Measurements from ENCODE around the gene NOTCH4.

NOTCH4 gene

DNA sequence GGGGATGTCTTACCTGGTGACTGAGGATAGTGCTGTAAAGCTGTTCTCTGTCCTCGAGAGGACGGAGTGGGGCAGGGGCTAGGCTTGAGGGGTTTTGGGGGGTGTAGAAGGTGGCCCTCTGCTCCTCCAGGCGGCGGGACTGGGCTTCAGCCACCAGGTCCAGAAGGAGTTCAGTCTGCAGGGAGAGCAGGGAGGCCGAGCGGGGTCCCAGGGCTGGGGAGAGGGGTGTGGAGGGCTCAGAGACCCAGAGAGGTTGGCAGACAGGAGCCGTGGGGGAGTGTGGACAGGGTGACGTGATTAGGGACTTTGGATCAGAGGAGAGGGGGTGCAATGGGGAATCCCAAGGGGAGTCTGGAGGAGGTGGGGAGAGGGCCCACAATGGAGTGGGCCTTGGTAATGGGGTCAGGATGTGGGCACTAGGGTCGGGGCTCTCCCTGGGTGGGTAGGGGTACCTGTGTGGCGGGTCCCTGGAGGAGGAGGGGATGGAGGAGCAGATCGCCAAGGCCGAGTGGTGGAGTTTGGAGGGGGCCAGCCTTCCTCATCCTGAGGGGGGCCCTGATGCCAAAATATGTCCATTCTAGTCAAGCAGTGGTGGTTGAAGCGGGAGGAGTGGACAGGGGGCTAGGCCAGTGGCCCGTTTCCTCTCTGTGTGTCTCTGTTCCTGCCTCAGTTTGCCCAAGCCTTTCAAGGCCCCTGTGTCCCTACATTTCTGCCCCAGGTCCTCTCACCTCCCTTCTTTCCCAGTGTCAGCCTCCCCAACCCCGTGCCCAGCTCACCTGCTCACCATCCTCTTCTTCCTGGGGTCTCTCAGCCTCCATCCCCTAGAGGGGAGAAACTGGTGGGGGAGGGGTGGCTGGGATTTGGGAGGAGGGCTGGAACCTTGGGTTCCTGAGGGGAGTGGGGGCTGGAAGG, 31.9 kb downstream of the NOTCH4 start:
- peaks cover 51% of the 10 kb centered on the region for H3K4me1 ChIP-seq (ENCODE audit: low read length)
- H4K20me1 ChIP-seq (ENCODE audit: insufficient read depth, low read length), result no peaks in the 10 kb centered on the region
- H3K27me3 ChIP-seq (ENCODE audit: low read depth, low read length), result no peaks in the 10 kb centered on the region
- H3K36me3 ChIP-seq (replicated peaks; ENCODE audit: low read depth, low read length), result peaks cover 16% of the 10 kb centered on the region
- no peak overlapping the region for H2AFZ ChIP-seq (ENCODE audit: low read depth, low read length)
- TF ChIP-seq, protein P1, sequence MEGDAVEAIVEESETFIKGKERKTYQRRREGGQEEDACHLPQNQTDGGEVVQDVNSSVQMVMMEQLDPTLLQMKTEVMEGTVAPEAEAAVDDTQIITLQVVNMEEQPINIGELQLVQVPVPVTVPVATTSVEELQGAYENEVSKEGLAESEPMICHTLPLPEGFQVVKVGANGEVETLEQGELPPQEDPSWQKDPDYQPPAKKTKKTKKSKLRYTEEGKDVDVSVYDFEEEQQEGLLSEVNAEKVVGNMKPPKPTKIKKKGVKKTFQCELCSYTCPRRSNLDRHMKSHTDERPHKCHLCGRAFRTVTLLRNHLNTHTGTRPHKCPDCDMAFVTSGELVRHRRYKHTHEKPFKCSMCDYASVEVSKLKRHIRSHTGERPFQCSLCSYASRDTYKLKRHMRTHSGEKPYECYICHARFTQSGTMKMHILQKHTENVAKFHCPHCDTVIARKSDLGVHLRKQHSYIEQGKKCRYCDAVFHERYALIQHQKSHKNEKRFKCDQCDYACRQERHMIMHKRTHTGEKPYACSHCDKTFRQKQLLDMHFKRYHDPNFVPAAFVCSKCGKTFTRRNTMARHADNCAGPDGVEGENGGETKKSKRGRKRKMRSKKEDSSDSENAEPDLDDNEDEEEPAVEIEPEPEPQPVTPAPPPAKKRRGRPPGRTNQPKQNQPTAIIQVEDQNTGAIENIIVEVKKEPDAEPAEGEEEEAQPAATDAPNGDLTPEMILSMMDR (IDR thresholded peaks at IDR 0.05; ENCODE audit: low read depth, low read length), result no peak
- no peak for TF ChIP-seq EZH2phosphoT487 (IDR thresholded peaks at IDR 0.05; ENCODE audit: low read depth)
- peak overlapping the region; percentile 97 for H3K27ac ChIP-seq (ENCODE audit: low read length)
- peak overlapping the region; percentile 100 for H3K4me2 ChIP-seq (ENCODE audit: low read length)
- peaks cover 48% of the 10 kb centered on the region for H3K79me2 ChIP-seq (ENCODE audit: low read length)
- H3K9ac ChIP-seq (ENCODE audit: low read length), result peak overlapping the region; percentile 100
- peak overlapping the region; percentile 93 for H3K4me3 ChIP-seq (ENCODE audit: low read length)
- H3K9me3 ChIP-seq (ENCODE audit: insufficient read depth, low read length), result no peaks in the 10 kb centered on the region

GRCh38 chr6:32190911-32191677, 32.8 kb downstream of the NOTCH4 start:
- no peaks in the 10 kb centered on the region for H3K9me3 ChIP-seq (ENCODE audit: insufficient read depth, low read length)
- no peak for TF ChIP-seq EZH2phosphoT487 (IDR thresholded peaks at IDR 0.05; ENCODE audit: low read depth)
- TF ChIP-seq, protein P1 (IDR thresholded peaks at IDR 0.05; ENCODE audit: low read depth, low read length), result no peak
- H3K4me2 ChIP-seq (ENCODE audit: low read length), result peak overlapping the region; percentile 100
- peak overlapping the region; percentile 100 for H3K9ac ChIP-seq (ENCODE audit: low read length)
- no peaks in the 10 kb centered on the region for H4K20me1 ChIP-seq (ENCODE audit: insufficient read depth, low read length)
- peak overlapping the region; percentile 93 for H3K4me3 ChIP-seq (ENCODE audit: low read length)
- peaks cover 18% of the 10 kb centered on the region for H3K36me3 ChIP-seq (replicated peaks; ENCODE audit: low read depth, low read length)
- peak overlapping the region; percentile 97 for H3K27ac ChIP-seq (ENCODE audit: low read length)
- peaks cover 48% of the 10 kb centered on the region for H3K79me2 ChIP-seq (ENCODE audit: low read length)
- no peak overlapping the region for H2AFZ ChIP-seq (ENCODE audit: low read depth, low read length)
- peaks cover 55% of the 10 kb centered on the region for H3K4me1 ChIP-seq (ENCODE audit: low read length)
- no peaks in the 10 kb centered on the region for H3K27me3 ChIP-seq (ENCODE audit: low read depth, low read length)

DNA sequence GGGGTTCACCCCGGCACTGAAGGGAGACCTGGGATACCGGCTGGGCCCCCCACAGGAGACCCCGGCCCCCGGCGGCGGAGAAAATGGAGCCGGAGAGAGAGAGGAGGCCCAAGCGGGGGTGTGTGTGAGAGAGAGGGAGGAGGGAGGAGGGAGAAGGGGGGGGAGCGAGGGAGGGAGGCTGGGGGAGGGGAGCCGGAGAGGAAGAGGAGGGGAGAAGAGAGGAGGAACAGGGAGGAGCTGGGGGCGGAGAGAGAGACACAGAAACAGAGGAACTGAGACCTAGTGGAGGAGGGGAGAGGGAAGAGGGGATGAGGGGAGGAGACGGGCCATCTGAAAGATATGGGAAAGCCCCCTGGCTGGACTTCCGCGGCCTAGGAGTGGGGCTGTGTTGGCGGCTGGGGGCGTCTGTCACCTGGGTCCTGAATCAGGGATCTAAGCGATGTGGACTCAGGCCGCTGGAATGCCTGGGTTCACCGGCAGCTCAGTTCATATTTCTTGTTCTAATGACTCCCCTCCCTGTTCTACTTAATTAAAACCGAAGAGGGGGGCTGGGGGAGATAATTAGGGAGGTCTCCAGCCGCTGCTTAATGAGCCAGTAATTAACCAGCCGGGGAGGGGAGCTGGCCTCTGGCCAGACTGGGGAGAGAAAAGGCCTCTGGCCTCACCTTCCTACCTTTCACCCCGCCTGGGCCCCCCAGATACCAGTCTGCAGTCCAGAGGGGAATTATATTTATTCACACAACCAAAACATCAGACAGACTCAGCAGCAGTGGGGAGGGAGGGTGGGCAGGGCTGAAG, 33.6 kb downstream of the NOTCH4 start, which contains the start of gene PBX2:
PBX2 (minus strand) TSS at position 149 of the 798 bp plus-strand sequence. CDS start 287 bp downstream, outside the sequence.
- H3K4me1 ChIP-seq (ENCODE audit: low read length), result peaks cover 59% of the 10 kb centered on the region
- H3K79me2 ChIP-seq (ENCODE audit: low read length), result peaks cover 48% of the 10 kb centered on the region

More for the DNA sequence above, 33.6 kb downstream of the NOTCH4 start, which contains the start of gene PBX2:
- Histone ChIP-seq H3K4me3 (ENCODE audit: low read length) (peak within 1 kb of the TSS; percentile 93), H3K4me2 (ENCODE audit: low read length) (peak within 1 kb of the TSS; percentile 100), H4K20me1 (ENCODE audit: insufficient read depth, low read length) (no peaks in the 10 kb centered on the region), H3K9me3 (ENCODE audit: insufficient read depth, low read length) (no peaks in the 10 kb centered on the region), H3K27me3 (ENCODE audit: low read depth, low read length) (no peaks in the 10 kb centered on the region), H3K9ac (ENCODE audit: low read length) (peak within 1 kb of the TSS; percentile 100), H3K27ac (ENCODE audit: low read length) (peak within 1 kb of the TSS; percentile 97), H3K36me3 (replicated peaks; ENCODE audit: low read depth, low read length) (peaks cover 18% of the 10 kb centered on the region), H2AFZ (ENCODE audit: low read depth, low read length) (no peak within 1 kb of the TSS)
- TF ChIP-seq, protein P1 (IDR thresholded peaks at IDR 0.05; ENCODE audit: low read depth, low read length), result no peak
- no peak for TF ChIP-seq EZH2phosphoT487 (IDR thresholded peaks at IDR 0.05; ENCODE audit: low read depth)
